HG02870 (cell line): Measurements from ENCODE around the gene SCG2.

Experiments used
- ATAC-seq: cut with Tn5 transposase; IDR thresholded peaks from one replicate; pipeline ENCODE4 v1.9.1; 2021; ENCODE audit warnings: mild to moderate bottlenecking, moderate library complexity; ENCODE audit not compliant: unreplicated experiment

The SCG2 gene

GRCh38 chr2:223582001-223582400 lies 20.2 kb downstream of the SCG2 start:
- no peak for ATAC-seq

- no peak for ATAC-seq
Observed at GRCh38 chr2:223580951-223581350, 21.2 kb downstream of the SCG2 start.

GRCh38 chr2:223578846-223579245 lies 23.3 kb downstream of the SCG2 start:
- ATAC-seq = no peak

DNA sequence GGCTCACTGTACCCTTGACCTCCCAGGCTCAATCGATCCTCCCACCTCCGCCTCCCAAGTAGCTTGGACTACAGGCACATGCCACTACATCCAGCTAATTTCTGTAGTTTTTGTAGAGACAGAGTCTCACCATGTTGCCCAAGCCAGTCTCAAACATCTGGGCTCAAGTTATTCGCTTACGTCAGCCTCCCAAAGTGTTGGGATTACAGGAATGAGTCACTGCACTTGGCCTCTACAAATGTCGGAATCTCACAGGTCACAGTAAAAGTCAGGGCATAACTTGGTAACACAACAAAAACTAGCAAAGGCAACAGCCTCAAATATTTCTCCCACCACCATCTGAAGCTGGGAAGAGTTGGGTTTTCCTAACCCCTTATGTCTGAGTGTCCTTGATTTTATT lies 25.3 kb downstream of the SCG2 start:
- no peak for ATAC-seq

DNA sequence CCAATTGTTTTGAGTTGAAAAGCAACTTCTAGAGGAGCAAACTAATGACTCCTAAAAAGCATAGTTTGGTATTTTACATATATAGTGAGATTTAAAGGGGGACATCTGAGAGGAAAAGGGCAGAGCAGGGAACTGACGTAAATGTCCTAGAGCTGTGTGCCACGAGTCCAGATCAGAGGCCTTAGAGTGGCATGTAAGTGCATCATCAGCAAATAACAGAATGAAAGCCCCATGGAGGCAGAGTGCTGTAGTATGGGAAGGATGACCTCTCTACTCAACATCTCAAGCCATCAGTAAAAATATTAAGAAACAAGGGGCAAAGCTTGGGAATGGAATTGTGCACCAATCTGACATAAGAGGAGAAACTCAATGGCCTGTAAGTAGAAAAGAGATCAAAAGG lies 31.4 kb downstream of the SCG2 start:
- ATAC-seq = no peak

DNA sequence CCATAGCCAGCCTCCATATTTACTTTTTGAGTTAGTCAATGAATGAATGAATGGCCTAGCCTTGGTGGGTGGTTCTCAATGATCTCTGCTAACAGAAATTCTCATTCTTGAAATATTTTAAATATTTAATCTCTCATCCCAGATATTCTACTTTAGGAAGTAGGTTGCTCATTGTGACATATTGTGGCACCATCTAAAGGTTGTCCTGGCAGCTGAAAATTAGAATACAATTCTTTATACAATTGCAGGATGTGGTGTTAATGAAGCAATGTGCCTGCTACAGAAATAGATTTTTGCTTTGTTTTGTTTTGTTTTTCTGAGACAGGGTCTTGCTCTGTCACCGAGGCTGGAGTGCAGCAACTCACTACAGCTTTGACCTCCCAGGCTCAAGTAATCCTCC lies 35.8 kb downstream of the SCG2 start:
- ATAC-seq = no peak

GRCh38 chr2:223563462-223563861 lies 38.7 kb downstream of the SCG2 start:
- no peak for ATAC-seq

GRCh38 chr2:223562078-223562477 lies 40.1 kb downstream of the SCG2 start:
- ATAC-seq = no peak

- no peak for ATAC-seq
Observed at GRCh38 chr2:223560749-223561435, 41.3 kb downstream of the SCG2 start.

DNA sequence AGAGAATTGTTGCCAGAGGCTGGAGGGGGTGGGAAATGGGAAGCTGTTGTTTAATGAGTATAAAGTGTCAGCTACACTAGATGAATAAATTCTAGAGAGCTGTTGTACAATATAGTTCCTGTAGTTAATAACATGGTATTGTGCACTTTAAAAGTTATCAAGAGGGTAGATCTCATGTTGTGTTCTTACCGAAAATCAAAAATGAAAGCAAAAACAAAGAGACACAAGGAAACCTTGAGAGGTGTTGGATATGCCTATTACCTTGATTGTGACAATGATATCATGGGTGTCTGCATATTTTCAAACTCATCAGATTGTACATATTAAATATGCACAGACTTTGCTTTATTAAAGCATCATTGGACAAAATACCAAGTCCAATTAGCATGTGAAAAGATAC lies 43.2 kb downstream of the SCG2 start:
- ATAC-seq = no peak

GRCh38 chr2:223554923-223555322 lies 47.2 kb downstream of the SCG2 start:
- no peak for ATAC-seq

DNA sequence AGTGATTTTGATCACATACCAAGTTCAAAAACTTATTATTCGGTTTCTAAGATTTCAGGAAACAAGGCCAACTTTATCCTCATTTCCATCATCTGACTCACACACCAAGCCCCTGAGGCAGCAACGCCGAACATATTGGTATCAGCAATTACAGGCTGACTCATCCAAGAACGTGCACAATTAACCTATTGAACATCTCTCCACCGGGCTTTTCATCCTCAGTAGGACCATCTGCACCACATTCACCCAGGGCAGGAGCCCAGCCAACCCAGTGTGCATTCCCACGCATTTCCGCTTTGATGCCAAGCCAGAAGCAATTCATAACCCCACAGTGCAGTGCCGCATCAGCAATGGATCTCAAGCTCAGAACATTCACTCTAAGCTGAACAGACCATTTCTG lies 52.9 kb downstream of the SCG2 start:
- no peak for ATAC-seq

DNA sequence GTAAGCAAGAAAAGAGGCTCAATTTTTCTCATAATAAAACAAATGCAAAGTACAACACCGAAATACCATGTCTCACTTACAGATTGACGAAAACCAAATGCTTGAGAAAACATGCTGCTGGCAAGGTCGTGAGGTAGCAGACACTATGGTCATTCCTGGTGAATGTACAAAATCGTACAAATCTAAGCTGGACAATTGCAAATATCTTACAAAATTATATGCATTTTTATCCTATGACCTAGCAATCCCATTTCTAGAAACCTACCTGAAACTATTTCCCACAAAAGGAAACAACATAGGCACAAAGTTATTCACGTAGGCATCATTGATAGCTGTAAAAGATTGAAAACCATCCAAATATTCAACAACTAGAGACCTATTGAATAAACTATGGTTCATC lies 54.0 kb downstream of the SCG2 start:
- no peak for ATAC-seq
